GM19455 (cell line): ENCODE measurements around the gene FGD2.

Experiments
- ATAC-seq: cut with Tn5 transposase; IDR thresholded peaks from one replicate; pipeline ENCODE4 v1.9.1; 2021; ENCODE audit not compliant: unreplicated experiment

FGD2 gene

GRCh38 chr6:36970892-36971842 is 34.3 kb upstream of the FGD2 start:
- ATAC-seq, result no peak

- ATAC-seq, result no peak
Observed at GRCh38 chr6:36971921-36972673, 33.4 kb upstream of the FGD2 start.

GRCh38 chr6:36973190-36973589 is 32.3 kb upstream of the FGD2 start:
- ATAC-seq, result no peak

- no peak for ATAC-seq
Observed at GRCh38 chr6:36973647-36974046, 31.8 kb upstream of the FGD2 start.

- no peak for ATAC-seq
Observed at GRCh38 chr6:36975231-36976006, 30.0 kb upstream of the FGD2 start.

- ATAC-seq, result no peak
Observed at GRCh38 chr6:36976007-36976264, 29.5 kb upstream of the FGD2 start.

- ATAC-seq, result no peak
Observed at GRCh38 chr6:36976509-36976908, 28.9 kb upstream of the FGD2 start.

- ATAC-seq, result no peak
Observed at GRCh38 chr6:36976931-36977330, 28.5 kb upstream of the FGD2 start.

GRCh38 chr6:36977470-36977941 is 27.9 kb upstream of the FGD2 start:
- no peak for ATAC-seq

GRCh38 chr6:36978421-36979346 is 26.8 kb upstream of the FGD2 start:
- no peak for ATAC-seq

- no peak for ATAC-seq
Observed at GRCh38 chr6:36979347-36979742, 26.1 kb upstream of the FGD2 start.

- ATAC-seq, result no peak
Observed at GRCh38 chr6:36980129-36980528, 25.3 kb upstream of the FGD2 start.

- no peak for ATAC-seq
Observed at GRCh38 chr6:36980876-36981619, 24.4 kb upstream of the FGD2 start.

GRCh38 chr6:36983538-36983937 is 21.9 kb upstream of the FGD2 start:
- ATAC-seq, result no peak

- no peak for ATAC-seq
Observed at GRCh38 chr6:36984581-36985416, 20.7 kb upstream of the FGD2 start.

GRCh38 chr6:36985417-36985807 is 20.0 kb upstream of the FGD2 start:
- ATAC-seq, result no peak

- peak; percentile 75 for ATAC-seq
Observed at GRCh38 chr6:36985808-36986703, 19.4 kb upstream of the FGD2 start, which contains the start of gene MTCH1. TSS of gene MTCH1 (minus strand) at chr6:36986196. CDS start at chr6:36986173, 23 bp downstream.

- no peak for ATAC-seq
Observed at GRCh38 chr6:36986704-36987047, 18.8 kb upstream of the FGD2 start.
